IMR-90 (cell line): ENCODE data around the gene MROH2A. TPM values are rescaled to one million over a fixed set of nuclear protein-coding genes. Genes with fewer than 3 reads are reported as not detected.

Source experiments
- ATAC-seq: fragments of 200-7000 bp; cut with Tn5 transposase; 2 replicates; pipeline ENCODE4 v1.9.1; 2020; ENCODE audit warnings: low read depth, mild to moderate bottlenecking, moderate library complexity
- BruUV-seq: library from RNA; stranded (reverse); fragments of 400-500 nt; replicated peaks from 2 replicates; lab custom pipeline; 2021; lab: Mats Ljungman, UMichigan
- CTCF ChIA-PET: fragments of 300-600 bp; formaldehyde crosslinking; extraction: SDS; loops from one replicate; lab custom pipeline; 2021; ENCODE audit warnings: antibody characterized with exemption; lab: Yijun Ruan, JAX
- POLR2A ChIA-PET: fragments of 300-600 bp; sonication (Branson Sonifier 250); formaldehyde crosslinking; loops from one replicate; lab custom pipeline; 2022; ENCODE audit warnings: antibody characterized with exemption; ENCODE audit not compliant: unreplicated experiment; lab: Charles Lee
- DNase-seq: peaks from one replicate; pipeline ENCODE4 v3.0.0; 2013
- H2AFZ ChIP-seq: replicated peaks from 2 replicates; pipeline ENCODE3; 2013; ENCODE audit warnings: low read length, mild to moderate bottlenecking; ENCODE audit not compliant: poor library complexity
- H2AK5ac ChIP-seq: 2 replicates; pipeline ENCODE4 v1.6.1; 2013; ENCODE audit warnings: low read depth, low read length, inconsistent platforms
- H2AK9ac ChIP-seq: replicated peaks from 2 replicates; pipeline ENCODE3; 2013; ENCODE audit warnings: mild to moderate bottlenecking, low read depth, low read length, moderate library complexity; ENCODE audit not compliant: poor library complexity
- H2BK120ac ChIP-seq: 2 replicates; pipeline ENCODE4 v1.6.1; 2013; ENCODE audit warnings: low read depth, low read length, inconsistent platforms
- H2BK15ac ChIP-seq: 3 replicates; pipeline ENCODE4 v1.6.1; 2013; ENCODE audit warnings: low read depth, low read length, inconsistent platforms
- H2BK20ac ChIP-seq: 2 replicates; pipeline ENCODE4 v1.6.1; 2013; ENCODE audit warnings: low read depth, mild to moderate bottlenecking, inconsistent platforms, low read length, moderate library complexity
- H2BK5ac ChIP-seq: 2 replicates; pipeline ENCODE4 v1.6.1; 2013; ENCODE audit warnings: mild to moderate bottlenecking, low read depth, low read length, inconsistent platforms; ENCODE audit not compliant: poor library complexity, severe bottlenecking
- H3K14ac ChIP-seq: replicated peaks from 2 replicates; pipeline ENCODE4 v1.6.1; 2013; ENCODE audit warnings: low read depth, low read length, inconsistent platforms
- H3K18ac ChIP-seq: 2 replicates; pipeline ENCODE4 v1.6.1; 2013; ENCODE audit warnings: low read depth, low read length, control low read depth
- H3K23ac ChIP-seq: 2 replicates; pipeline ENCODE4 v1.6.1; 2013; ENCODE audit warnings: low read depth, low read length, inconsistent platforms
- H3K27ac ChIP-seq: 2 replicates; pipeline ENCODE4 v1.5.1; 2013; ENCODE audit warnings: mild to moderate bottlenecking, control low read depth, low read length; ENCODE audit not compliant: insufficient read depth
- H3K27me3 ChIP-seq: 2 replicates; pipeline ENCODE4 v1.6.1; 2013; ENCODE audit warnings: low read length; ENCODE audit not compliant: control insufficient read depth, insufficient read depth
- H3K36me3 ChIP-seq: 2 replicates; pipeline ENCODE4 v1.6.1; 2013; ENCODE audit warnings: low read length, mixed read lengths; ENCODE audit not compliant: control insufficient read depth, insufficient read depth
- H3K4ac ChIP-seq: 2 replicates; pipeline ENCODE4 v1.6.1; 2013; ENCODE audit warnings: low read depth, low read length, inconsistent platforms
- H3K4me1 ChIP-seq: 2 replicates; pipeline ENCODE4 v1.6.1; 2013; ENCODE audit warnings: low read length, mixed read lengths; ENCODE audit not compliant: control insufficient read depth, insufficient read depth
- H3K4me2 ChIP-seq: 2 replicates; pipeline ENCODE4 v1.6.1; 2013; ENCODE audit warnings: low read depth, mild to moderate bottlenecking, control low read depth, low read length, moderate library complexity
- H3K4me3 ChIP-seq: 2 replicates; pipeline ENCODE4 v1.5.1; 2013; ENCODE audit warnings: low read depth, mild to moderate bottlenecking, control low read depth, low read length, moderate library complexity; ENCODE audit not compliant: insufficient read depth
- H3K56ac ChIP-seq: 2 replicates; pipeline ENCODE4 v1.6.1; 2013; ENCODE audit warnings: low read length, inconsistent platforms; ENCODE audit not compliant: insufficient read depth; ENCODE audit errors: extremely low read depth
- H3K79me1 ChIP-seq, 2 experiments: 2 replicates each; pipeline ENCODE4 v1.6.1; 2013; ENCODE audit warnings: low read length in 2 of 2, inconsistent platforms in 1 of 2, low read depth in 1 of 2
- H3K9ac ChIP-seq: 2 replicates; pipeline ENCODE4 v1.6.1; 2013; ENCODE audit warnings: low read depth, low read length, control low read depth
- H3K9me1 ChIP-seq: 2 replicates; pipeline ENCODE4 v1.6.1; 2013; ENCODE audit warnings: low read length, inconsistent platforms; ENCODE audit not compliant: insufficient read depth
- H3K9me3 ChIP-seq: 2 replicates; pipeline ENCODE4 v1.6.1; 2013; ENCODE audit warnings: low read length; ENCODE audit not compliant: control insufficient read depth, insufficient read depth
- H4K20me1 ChIP-seq: 2 replicates; pipeline ENCODE4 v1.6.1; 2013; ENCODE audit warnings: low read length, inconsistent platforms; ENCODE audit not compliant: insufficient read depth
- H4K5ac ChIP-seq: 2 replicates; pipeline ENCODE4 v1.6.1; 2013; ENCODE audit warnings: mild to moderate bottlenecking, low read depth, low read length, control low read depth
- H4K8ac ChIP-seq, 2 experiments: 2 replicates each; pipeline ENCODE4 v1.6.1; 2013; ENCODE audit warnings: low read depth in 2 of 2, low read length in 2 of 2, control low read depth in 1 of 2, inconsistent platforms in 1 of 2
- H4K91ac ChIP-seq: 2 replicates; pipeline ENCODE4 v1.6.1; 2013; ENCODE audit warnings: low read depth, low read length, inconsistent platforms; ENCODE audit not compliant: insufficient read depth
- CEBPB ChIP-seq: IDR thresholded peaks from 2 replicates; pipeline ENCODE4 v1.6.1; 2012; ENCODE audit warnings: low read depth, low read length, improper control_type of control experiment
- CTCF ChIP-seq: conservative IDR thresholded peaks from 2 replicates; pipeline ENCODE4 v1.5.1; 2012; ENCODE audit warnings: mild to moderate bottlenecking, low read depth, low read length, improper control_type of control experiment
- MAZ ChIP-seq: IDR thresholded peaks from 2 replicates; pipeline ENCODE4 v1.6.1; 2012; ENCODE audit warnings: low read depth, mild to moderate bottlenecking, low read length, improper control_type of control experiment, moderate library complexity, borderline replicate concordance
- RAD21 ChIP-seq: IDR thresholded peaks from 2 replicates; pipeline ENCODE4 v1.6.1; 2012; ENCODE audit warnings: low read length, improper control_type of control experiment
- WGBS, 2 experiments: methylation state at CpG; one replicate each; pipeline versions ENCODE4 v1.1.5 to v1.1.7; 2013; ENCODE audit warnings: missing lambda C conversion rate in 2 of 2; ENCODE audit not compliant: insufficient read length in 1 of 2; ENCODE audit errors: extremely low coverage in 2 of 2; 5-methylcytosine and 5-hydroxymethylcytosine counted together
- dilution Hi-C: fragments of 300-500 bp; cut with HindIII; formaldehyde crosslinking; loops from one replicate; pipeline ENCODE4 v1.14.3; 2018; ENCODE audit warnings: low sequenced_read_pairs; ENCODE audit not compliant: unreplicated experiment
- in situ Hi-C: fragments of 300-500 bp; cut with MboI; formaldehyde crosslinking; loops from 3 replicates; pipeline ENCODE4 v1.14.3; 2019; ENCODE audit warnings: low sequenced_read_pairs, inconsistent platforms, mixed read lengths
- intact Hi-C: fragments of 100-400 bp; cut with micrococcal nuclease; formaldehyde crosslinking; loops from 2 replicates; pipeline ENCODE4 v1.10.0; 2022
- polyA plus RNA-seq, 3 experiments: library from polyadenylated mRNA; depleted of rRNA; stranded (reverse); fragments of >200 nt; gene quantifications; 2 replicates each; pipeline ENCODE4 v1.2.3, GENCODE V29; 2012; ENCODE audit warnings: low replicate concordance in 1 of 3
- total RNA-seq: library from RNA; depleted of rRNA; stranded (reverse); fragments of >200 nt; gene quantifications from 2 replicates; pipeline ENCODE4 v1.2.3, GENCODE V29; 2012

MROH2A gene
- total and polyA plus RNA-seq, 2 of the 4 experiments (the other 2 are of a cell fraction), result not detected

GRCh38 chr2:233795735-233796171 lies 17.6 kb downstream of the MROH2A start:
- H4K5ac ChIP-seq, result no peak overlapping the region
- no peak overlapping the region for H3K9ac ChIP-seq
- TF ChIP-seq MAZ (no peak), CEBPB (no peak), CTCF (no peak), RAD21 (no peak)
- no peak overlapping the region for H3K4ac ChIP-seq
- H3K27me3 ChIP-seq, result peaks cover 8% of the 10 kb centered on the region
- ChIA-PET POLR2A (no interaction called here), CTCF (no interaction called here)
- no peak overlapping the region for H4K8ac ChIP-seq
- no peaks in the 10 kb centered on the region; the same call in 1 of the 2 replicates for H3K9me3 ChIP-seq
- H3K18ac ChIP-seq, result no peak overlapping the region
- H3K23ac ChIP-seq, result no peak overlapping the region
- H2BK20ac ChIP-seq, result no peak overlapping the region
- dilution Hi-C loops, result no loop called here
- H3K4me3 ChIP-seq, result no peak overlapping the region
- H3K27ac ChIP-seq, result no peak overlapping the region
- no peak overlapping the region for H3K56ac ChIP-seq
- in situ Hi-C loops, result no loop called here
- no peak overlapping the region for H2BK120ac ChIP-seq
- H3K14ac ChIP-seq, result no peak overlapping the region
- H2AFZ ChIP-seq, result no peak overlapping the region
- no peaks in the 10 kb centered on the region for H3K79me1 ChIP-seq
- no peaks in the 10 kb centered on the region for H4K20me1 ChIP-seq
- H4K91ac ChIP-seq, result no peak overlapping the region
- DNase-seq (no peak), ATAC-seq (no peak)
- intact Hi-C loops, result no loop called here
- WGBS, 2 experiments, result 72% methylated on average over 9 of the region's 13 CpGs; no CpG with 5 or more reads in 1 of the 2 experiments
- no peaks in the 10 kb centered on the region for H3K4me1 ChIP-seq
- BruUV-seq, result no TSS peak
- H3K4me2 ChIP-seq, result no peak overlapping the region
- no peak overlapping the region for H2BK5ac ChIP-seq
- no peaks in the 10 kb centered on the region for H3K36me3 ChIP-seq
- no peaks in the 10 kb centered on the region for H3K9me1 ChIP-seq
- H2AK5ac ChIP-seq, result no peak overlapping the region
- no peak overlapping the region for H2BK15ac ChIP-seq
- H2AK9ac ChIP-seq, result no peak overlapping the region
